Liver (tissue), 9 donors: ENCODE measurements around the gene R3HDM1. TPM values are rescaled to one million over a fixed set of nuclear protein-coding genes. Genes with fewer than 3 reads are reported as not detected.

Experiments
- DNase-seq: peaks from one replicate; pipeline ENCODE4 v3.0.0-alpha.2; 2017; ENCODE audit warnings: low spot score
- H3K27ac ChIP-seq, 2 donors: one replicate each; pipeline ENCODE4 v1.7.0; 2013; ENCODE audit warnings: inconsistent platforms in 2 of 2, low read length in 2 of 2, control low read depth in 1 of 2, low read depth in 1 of 2, mild to moderate bottlenecking in 1 of 2
- H3K27me3 ChIP-seq, 4 donors: one replicate each; pipeline versions ENCODE4 v1.6.1 to v1.7.0; 2013; ENCODE audit warnings: low read length in 3 of 4, inconsistent platforms in 1 of 4, mild to moderate bottlenecking in 1 of 4, moderate library complexity in 1 of 4; ENCODE audit not compliant: control insufficient read depth in 4 of 4, insufficient read depth in 4 of 4
- H3K36me3 ChIP-seq, 4 donors: one replicate each; pipeline versions ENCODE4 v1.6.1 to v1.7.0; 2013; ENCODE audit warnings: low read length in 3 of 4, mild to moderate bottlenecking in 3 of 4, low read depth in 1 of 4, moderate library complexity in 1 of 4; ENCODE audit not compliant: control insufficient read depth in 4 of 4, insufficient read depth in 3 of 4
- H3K4me1 ChIP-seq, 4 donors: one replicate each; pipeline versions ENCODE4 v1.6.1 to v1.7.0; 2013; ENCODE audit warnings: low read length in 3 of 4, mild to moderate bottlenecking in 3 of 4, moderate library complexity in 1 of 4; ENCODE audit not compliant: control insufficient read depth in 4 of 4, insufficient read depth in 4 of 4
- H3K4me3 ChIP-seq, 3 donors: one replicate each; pipeline versions ENCODE4 v1.6.1 to v1.7.0; 2013; ENCODE audit warnings: low read length in 3 of 3, control low read depth in 1 of 3, low read depth in 1 of 3, mild to moderate bottlenecking in 1 of 3
- H3K9ac ChIP-seq, 2 donors: one replicate each; pipeline ENCODE4 v1.7.0; 2013; ENCODE audit warnings: low read length in 2 of 2, mild to moderate bottlenecking in 2 of 2, moderate library complexity in 2 of 2, control low read depth in 1 of 2, low read depth in 1 of 2
- H3K9me3 ChIP-seq, 4 donors: one replicate each; pipeline versions ENCODE4 v1.6.1 to v1.7.0; 2013; ENCODE audit warnings: low read length in 3 of 4; ENCODE audit not compliant: control insufficient read depth in 4 of 4
- EGR1 ChIP-seq, 2 donors: IDR thresholded peaks; 2 replicates each; pipeline ENCODE4 v1.6.1; 2016 to 2018; ENCODE audit warnings: antibody characterized with exemption in 2 of 2, low read depth in 2 of 2
- FOXA1 ChIP-seq: IDR thresholded peaks from 2 replicates; pipeline ENCODE4 v1.6.1; 2016; ENCODE audit warnings: antibody characterized with exemption
- FOXA2 ChIP-seq: IDR thresholded peaks from 2 replicates; pipeline ENCODE4 v1.6.1; 2016; ENCODE audit warnings: antibody characterized with exemption
- GABPA ChIP-seq, 2 donors: IDR thresholded peaks in 1 of 2; conservative IDR thresholded peaks in 1 of 2; 2 replicates each; pipeline ENCODE4 v1.6.1; 2016; ENCODE audit warnings: antibody characterized with exemption in 2 of 2, mild to moderate bottlenecking in 1 of 2, moderate library complexity in 1 of 2
- HNF4A ChIP-seq, 2 donors: conservative IDR thresholded peaks; 2 replicates each; pipeline ENCODE4 v1.6.1; 2016; ENCODE audit warnings: antibody characterized with exemption in 2 of 2, mild to moderate bottlenecking in 2 of 2
- HNF4G ChIP-seq: IDR thresholded peaks from 2 replicates; pipeline ENCODE4 v1.6.1; 2016; ENCODE audit warnings: antibody characterized with exemption
- JUND ChIP-seq, 2 donors: IDR thresholded peaks; 2 replicates each; pipeline ENCODE4 v1.6.1; 2016; ENCODE audit warnings: antibody characterized with exemption in 2 of 2
- NR2F2 ChIP-seq: IDR thresholded peaks from 2 replicates; pipeline ENCODE4 v1.6.1; 2016; ENCODE audit warnings: antibody characterized with exemption
- RAD21 ChIP-seq, 2 donors: IDR thresholded peaks; 2 replicates each; pipeline ENCODE4 v1.6.1; 2016; ENCODE audit warnings: antibody characterized with exemption in 2 of 2, mild to moderate bottlenecking in 2 of 2
- RXRA ChIP-seq, 2 donors: IDR thresholded peaks; 2 replicates each; pipeline ENCODE4 v1.6.1; 2017 to 2018; ENCODE audit warnings: antibody characterized with exemption in 2 of 2, mild to moderate bottlenecking in 1 of 2
- SP1 ChIP-seq: IDR thresholded peaks from 2 replicates; pipeline ENCODE4 v1.6.1; 2018; ENCODE audit warnings: antibody characterized with exemption, mild to moderate bottlenecking
- TAF1 ChIP-seq: conservative IDR thresholded peaks from 2 replicates; pipeline ENCODE4 v1.6.1; 2016; ENCODE audit warnings: antibody characterized with exemption, mild to moderate bottlenecking
- YY1 ChIP-seq: IDR thresholded peaks from 2 replicates; pipeline ENCODE4 v1.6.1; 2016; ENCODE audit warnings: antibody characterized with exemption, mild to moderate bottlenecking
- WGBS: extraction: QIAGEN DNeasy Blood & Tissue Kit; methylation state at CpG from one replicate; pipeline ENCODE4 v1.1.7; 2013; 5-methylcytosine and 5-hydroxymethylcytosine counted together
- polyA plus RNA-seq, 2 donors: library from polyadenylated mRNA; stranded (reverse) in 1 of 2; unstranded in 1 of 2; fragments of 200-250 nt in 1 of 2; fragments of >200 nt in 1 of 2; fragmentation: Nextera tagmentation in 1 of 2; extraction: Ambion mirVana in 1 of 2; gene quantifications; one replicate each; pipeline versions ENCODE4 v1.2.1 to v1.2.3, GENCODE V29; 2013 to 2015
- total RNA-seq, 2 donors: library from RNA; depleted of rRNA; stranded (reverse); fragments of >200 nt; gene quantifications; one replicate each; pipeline ENCODE4 v1.2.3, GENCODE V29; 2014
- TF ChIP-seq, protein P1 (sequence below): fragments of 150-350 bp; IDR thresholded peaks from 2 replicates; pipeline ENCODE4 v1.5.1; 2017; ENCODE audit warnings: improper control_type of control experiment, low read depth, low read length; ENCODE audit not compliant: missing input control
- TF ChIP-seq, protein P2 (sequence below): IDR thresholded peaks from 2 replicates; pipeline ENCODE4 v1.6.1; 2016; ENCODE audit warnings: antibody characterized with exemption, mild to moderate bottlenecking
- TF ChIP-seq, protein P3 (sequence below): IDR thresholded peaks from 2 replicates; pipeline ENCODE4 v1.6.1; 2016; ENCODE audit warnings: antibody characterized with exemption
- TF ChIP-seq, protein P4 (sequence below): IDR thresholded peaks from 2 replicates; pipeline ENCODE4 v1.6.1; 2016; ENCODE audit warnings: antibody characterized with exemption
- TF ChIP-seq, protein P5 (sequence below): IDR thresholded peaks from 2 replicates; pipeline ENCODE4 v1.6.1; 2016; ENCODE audit warnings: antibody characterized with exemption
- donor health status: healthy.
- donor health status: healthy.
- donor health status: healthy.
- donor health status: healthy.
- donor health status: healthy.

Gene R3HDM1
- total and polyA plus RNA-seq, 4 donors: 6.0 to 10.0 (median 8.8) TPM

DNA sequence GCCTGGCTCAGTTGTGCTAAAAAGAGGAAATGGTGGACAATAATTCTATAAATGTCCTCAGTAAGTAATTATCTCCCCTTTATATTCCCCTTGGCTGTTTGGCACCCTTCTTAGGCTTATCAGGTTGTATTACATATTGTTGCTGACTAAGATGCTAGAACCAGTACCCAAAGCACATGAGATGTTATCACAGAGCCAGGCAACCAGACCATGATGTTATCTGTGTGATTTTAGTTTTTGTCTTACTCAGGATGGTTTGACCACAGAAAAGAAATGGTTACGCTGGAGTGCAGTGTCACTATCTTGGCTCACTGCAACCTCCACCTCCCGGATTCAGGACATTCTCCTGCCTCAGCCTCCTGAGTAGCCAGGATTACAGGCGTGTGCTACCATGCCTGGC lies 15.2 kb downstream of the R3HDM1 start:
- TF ChIP-seq GABPA (IDR thresholded peaks at IDR 0.05 in 1 of 2, conservative IDR thresholded peaks at IDR 0.05 in 1 of 2) (no peak), EGR1 (IDR thresholded peaks at IDR 0.05; ENCODE audit: low read depth in 2 of 2) (no peak), RXRA (IDR thresholded peaks at IDR 0.05) (no peak), FOXA2 (no peak), FOXA1 (no peak), TAF1 (no peak), SP1 (no peak), JUND (IDR thresholded peaks at IDR 0.05) (no peak), YY1 (no peak), HNF4G (no peak), RAD21 (IDR thresholded peaks at IDR 0.05) (no peak)
- H3K36me3 ChIP-seq: no peaks in the 10 kb centered on the region
- no peaks in the 10 kb centered on the region for H3K27me3 ChIP-seq
- no peak overlapping the region for H3K27ac ChIP-seq
- DNase-seq: no peak
- 95% methylated on average over 3 of the region's 3 CpGs for WGBS
- H3K9me3 ChIP-seq: no peaks in the 10 kb centered on the region
- H3K9ac ChIP-seq: no peak overlapping the region
- H3K4me3 ChIP-seq: no peak overlapping the region
- no peaks in the 10 kb centered on the region for H3K4me1 ChIP-seq

DNA sequence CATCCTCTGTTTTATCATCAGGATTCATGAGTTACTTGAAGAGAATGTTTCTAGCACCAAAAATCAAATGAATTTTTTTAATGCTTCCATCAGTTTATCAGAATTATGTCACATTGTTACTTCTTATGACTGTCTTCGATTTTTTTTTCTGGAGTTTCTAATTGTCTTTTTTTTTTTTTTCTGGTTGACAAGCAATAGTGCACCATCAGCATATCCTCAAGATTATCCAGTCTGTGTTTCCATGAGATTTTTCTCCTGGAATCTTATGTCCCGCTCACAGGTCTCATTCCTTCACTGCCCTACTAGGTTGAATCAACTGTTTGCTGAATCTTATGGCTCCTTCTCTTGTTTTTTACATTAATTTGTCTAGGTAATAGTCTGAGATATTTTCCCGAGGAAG lies 16.0 kb downstream of the R3HDM1 start:
- no peak for DNase-seq
- no peaks in the 10 kb centered on the region for H3K36me3 ChIP-seq
- no peaks in the 10 kb centered on the region for H3K9me3 ChIP-seq
- WGBS: 96% methylated on average over 3 of the region's 3 CpGs
- H3K27me3 ChIP-seq: no peaks in the 10 kb centered on the region
- H3K4me3 ChIP-seq: no peak overlapping the region
- H3K27ac ChIP-seq: no peak overlapping the region
- no peak overlapping the region for H3K9ac ChIP-seq
- H3K4me1 ChIP-seq: no peaks in the 10 kb centered on the region
- TF ChIP-seq TAF1 (no peak), FOXA1 (no peak), HNF4A (conservative IDR thresholded peaks at IDR 0.05) (no peak), GABPA (IDR thresholded peaks at IDR 0.05 in 1 of 2, conservative IDR thresholded peaks at IDR 0.05 in 1 of 2) (no peak), YY1 (no peak), RAD21 (IDR thresholded peaks at IDR 0.05) (no peak), JUND (IDR thresholded peaks at IDR 0.05) (no peak), NR2F2 (no peak), FOXA2 (no peak), SP1 (no peak), RXRA (IDR thresholded peaks at IDR 0.05) (no peak), HNF4G (no peak)
- TF ChIP-seq, protein P1, sequence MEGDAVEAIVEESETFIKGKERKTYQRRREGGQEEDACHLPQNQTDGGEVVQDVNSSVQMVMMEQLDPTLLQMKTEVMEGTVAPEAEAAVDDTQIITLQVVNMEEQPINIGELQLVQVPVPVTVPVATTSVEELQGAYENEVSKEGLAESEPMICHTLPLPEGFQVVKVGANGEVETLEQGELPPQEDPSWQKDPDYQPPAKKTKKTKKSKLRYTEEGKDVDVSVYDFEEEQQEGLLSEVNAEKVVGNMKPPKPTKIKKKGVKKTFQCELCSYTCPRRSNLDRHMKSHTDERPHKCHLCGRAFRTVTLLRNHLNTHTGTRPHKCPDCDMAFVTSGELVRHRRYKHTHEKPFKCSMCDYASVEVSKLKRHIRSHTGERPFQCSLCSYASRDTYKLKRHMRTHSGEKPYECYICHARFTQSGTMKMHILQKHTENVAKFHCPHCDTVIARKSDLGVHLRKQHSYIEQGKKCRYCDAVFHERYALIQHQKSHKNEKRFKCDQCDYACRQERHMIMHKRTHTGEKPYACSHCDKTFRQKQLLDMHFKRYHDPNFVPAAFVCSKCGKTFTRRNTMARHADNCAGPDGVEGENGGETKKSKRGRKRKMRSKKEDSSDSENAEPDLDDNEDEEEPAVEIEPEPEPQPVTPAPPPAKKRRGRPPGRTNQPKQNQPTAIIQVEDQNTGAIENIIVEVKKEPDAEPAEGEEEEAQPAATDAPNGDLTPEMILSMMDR: no peak
- TF ChIP-seq, protein P2, sequence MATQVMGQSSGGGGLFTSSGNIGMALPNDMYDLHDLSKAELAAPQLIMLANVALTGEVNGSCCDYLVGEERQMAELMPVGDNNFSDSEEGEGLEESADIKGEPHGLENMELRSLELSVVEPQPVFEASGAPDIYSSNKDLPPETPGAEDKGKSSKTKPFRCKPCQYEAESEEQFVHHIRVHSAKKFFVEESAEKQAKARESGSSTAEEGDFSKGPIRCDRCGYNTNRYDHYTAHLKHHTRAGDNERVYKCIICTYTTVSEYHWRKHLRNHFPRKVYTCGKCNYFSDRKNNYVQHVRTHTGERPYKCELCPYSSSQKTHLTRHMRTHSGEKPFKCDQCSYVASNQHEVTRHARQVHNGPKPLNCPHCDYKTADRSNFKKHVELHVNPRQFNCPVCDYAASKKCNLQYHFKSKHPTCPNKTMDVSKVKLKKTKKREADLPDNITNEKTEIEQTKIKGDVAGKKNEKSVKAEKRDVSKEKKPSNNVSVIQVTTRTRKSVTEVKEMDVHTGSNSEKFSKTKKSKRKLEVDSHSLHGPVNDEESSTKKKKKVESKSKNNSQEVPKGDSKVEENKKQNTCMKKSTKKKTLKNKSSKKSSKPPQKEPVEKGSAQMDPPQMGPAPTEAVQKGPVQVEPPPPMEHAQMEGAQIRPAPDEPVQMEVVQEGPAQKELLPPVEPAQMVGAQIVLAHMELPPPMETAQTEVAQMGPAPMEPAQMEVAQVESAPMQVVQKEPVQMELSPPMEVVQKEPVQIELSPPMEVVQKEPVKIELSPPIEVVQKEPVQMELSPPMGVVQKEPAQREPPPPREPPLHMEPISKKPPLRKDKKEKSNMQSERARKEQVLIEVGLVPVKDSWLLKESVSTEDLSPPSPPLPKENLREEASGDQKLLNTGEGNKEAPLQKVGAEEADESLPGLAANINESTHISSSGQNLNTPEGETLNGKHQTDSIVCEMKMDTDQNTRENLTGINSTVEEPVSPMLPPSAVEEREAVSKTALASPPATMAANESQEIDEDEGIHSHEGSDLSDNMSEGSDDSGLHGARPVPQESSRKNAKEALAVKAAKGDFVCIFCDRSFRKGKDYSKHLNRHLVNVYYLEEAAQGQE: no peak
- TF ChIP-seq, protein P3, sequence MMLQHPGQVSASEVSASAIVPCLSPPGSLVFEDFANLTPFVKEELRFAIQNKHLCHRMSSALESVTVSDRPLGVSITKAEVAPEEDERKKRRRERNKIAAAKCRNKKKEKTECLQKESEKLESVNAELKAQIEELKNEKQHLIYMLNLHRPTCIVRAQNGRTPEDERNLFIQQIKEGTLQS: no peak
- TF ChIP-seq, protein P4, sequence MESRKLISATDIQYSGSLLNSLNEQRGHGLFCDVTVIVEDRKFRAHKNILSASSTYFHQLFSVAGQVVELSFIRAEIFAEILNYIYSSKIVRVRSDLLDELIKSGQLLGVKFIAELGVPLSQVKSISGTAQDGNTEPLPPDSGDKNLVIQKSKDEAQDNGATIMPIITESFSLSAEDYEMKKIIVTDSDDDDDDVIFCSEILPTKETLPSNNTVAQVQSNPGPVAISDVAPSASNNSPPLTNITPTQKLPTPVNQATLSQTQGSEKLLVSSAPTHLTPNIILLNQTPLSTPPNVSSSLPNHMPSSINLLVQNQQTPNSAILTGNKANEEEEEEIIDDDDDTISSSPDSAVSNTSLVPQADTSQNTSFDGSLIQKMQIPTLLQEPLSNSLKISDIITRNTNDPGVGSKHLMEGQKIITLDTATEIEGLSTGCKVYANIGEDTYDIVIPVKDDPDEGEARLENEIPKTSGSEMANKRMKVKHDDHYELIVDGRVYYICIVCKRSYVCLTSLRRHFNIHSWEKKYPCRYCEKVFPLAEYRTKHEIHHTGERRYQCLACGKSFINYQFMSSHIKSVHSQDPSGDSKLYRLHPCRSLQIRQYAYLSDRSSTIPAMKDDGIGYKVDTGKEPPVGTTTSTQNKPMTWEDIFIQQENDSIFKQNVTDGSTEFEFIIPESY: no peak
- TF ChIP-seq, protein P5, sequence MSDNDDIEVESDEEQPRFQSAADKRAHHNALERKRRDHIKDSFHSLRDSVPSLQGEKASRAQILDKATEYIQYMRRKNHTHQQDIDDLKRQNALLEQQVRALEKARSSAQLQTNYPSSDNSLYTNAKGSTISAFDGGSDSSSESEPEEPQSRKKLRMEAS: no peak
